Measurements from ENCODE around the gene TNP2. TPM values are rescaled to one million over a fixed set of nuclear protein-coding genes. Genes with fewer than 3 reads are reported as not detected.

The TNP2 gene
- total RNA-seq, result not detected in 2 replicates

GRCh38 chr16:11268921-11269375 is at the start of gene TNP2:
Gene TNP2, minus strand, starts transcription at chr16:11269325. Its CDS starts 63 bp downstream, at chr16:11269262.

DNA sequence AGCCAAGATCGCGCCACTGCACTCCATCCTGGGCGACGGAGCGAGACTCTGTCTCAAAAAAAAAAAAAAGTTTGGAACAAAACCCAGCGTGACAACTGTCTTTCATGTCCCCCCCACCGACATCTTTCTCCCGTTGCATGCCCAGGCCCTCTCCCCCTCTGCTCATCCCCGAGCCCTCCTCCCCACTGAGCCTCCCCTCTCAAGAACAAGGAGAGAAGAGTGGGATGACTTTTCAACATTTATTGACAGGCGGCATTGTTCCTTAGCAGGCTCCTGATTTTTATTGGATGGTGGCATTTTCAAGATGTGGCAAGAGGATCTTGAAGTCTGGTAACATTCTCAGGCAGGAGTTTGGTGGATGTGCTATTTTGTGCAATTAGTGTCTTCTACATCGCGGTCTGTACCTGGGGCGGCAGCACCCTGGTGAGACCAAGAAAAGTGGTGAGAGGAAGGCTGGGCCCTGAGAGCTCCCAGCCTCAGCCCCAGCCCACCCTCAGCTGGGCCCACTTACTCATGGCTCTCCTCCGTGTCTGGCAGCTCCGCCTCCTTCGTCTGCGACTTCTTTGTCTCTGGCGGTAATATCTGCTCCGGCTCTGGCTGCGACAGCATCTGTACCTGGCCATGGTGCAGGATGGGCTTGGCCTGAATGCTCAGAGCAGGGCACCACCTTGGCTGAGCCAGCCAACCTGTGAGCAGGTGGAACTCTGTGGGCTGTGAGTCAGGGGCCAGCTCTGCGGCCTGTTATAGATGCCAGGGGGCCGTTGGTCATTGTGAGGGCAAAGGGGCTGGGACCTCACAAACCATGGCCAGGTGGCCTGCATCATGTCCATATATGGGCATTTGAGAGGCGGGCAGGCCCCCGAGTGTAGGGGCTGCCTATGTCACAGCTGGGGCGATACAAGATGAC is 11.7 kb upstream of the TNP2 start, which contains the start of gene PRM1:
TSS of gene PRM1 (minus strand) at position 715 of the 907 bp plus-strand sequence. CDS start at position 623, 92 bp downstream.

DNA sequence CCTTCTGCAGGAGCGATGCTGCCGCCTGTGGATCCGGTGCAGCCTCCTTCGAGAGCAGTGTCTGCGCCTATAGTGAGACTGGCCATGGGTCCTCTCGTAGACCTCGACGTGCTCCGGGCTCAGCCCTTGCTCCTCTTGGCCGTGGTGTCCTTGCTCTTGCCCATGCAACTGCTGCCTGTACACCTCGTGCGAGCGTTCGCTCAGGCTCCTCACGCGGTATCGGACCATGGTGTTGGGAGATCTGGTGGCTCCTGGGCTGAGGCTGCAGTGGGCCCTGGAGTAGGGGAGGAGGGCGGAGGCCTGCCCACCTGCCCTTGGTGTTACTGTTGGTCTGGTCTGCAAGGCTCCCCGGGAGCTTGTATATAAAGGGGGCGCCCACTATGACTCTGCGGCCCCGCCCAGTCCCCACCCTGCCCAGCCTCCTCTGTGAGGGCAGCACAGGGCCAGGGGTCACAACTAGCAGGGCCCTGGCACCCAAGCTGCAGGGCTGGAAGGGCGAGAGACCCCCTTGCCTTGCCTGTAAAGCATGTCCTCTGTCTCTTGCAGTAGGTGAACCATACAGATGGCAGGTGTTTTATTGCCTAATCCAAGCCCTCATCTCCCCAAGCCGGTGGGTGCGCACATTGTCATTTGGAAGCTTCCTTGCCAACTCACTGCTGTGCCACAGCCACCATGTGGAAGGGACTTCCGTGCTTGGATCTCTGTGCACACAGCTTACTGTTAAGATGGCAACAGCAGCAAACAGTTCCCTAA is 7.2 kb upstream of the TNP2 start, which contains the start of gene PRM2:
TSS of gene PRM2 (minus strand) at position 338 of the 753 bp plus-strand sequence. CDS start at position 228, 110 bp downstream.

DNA sequence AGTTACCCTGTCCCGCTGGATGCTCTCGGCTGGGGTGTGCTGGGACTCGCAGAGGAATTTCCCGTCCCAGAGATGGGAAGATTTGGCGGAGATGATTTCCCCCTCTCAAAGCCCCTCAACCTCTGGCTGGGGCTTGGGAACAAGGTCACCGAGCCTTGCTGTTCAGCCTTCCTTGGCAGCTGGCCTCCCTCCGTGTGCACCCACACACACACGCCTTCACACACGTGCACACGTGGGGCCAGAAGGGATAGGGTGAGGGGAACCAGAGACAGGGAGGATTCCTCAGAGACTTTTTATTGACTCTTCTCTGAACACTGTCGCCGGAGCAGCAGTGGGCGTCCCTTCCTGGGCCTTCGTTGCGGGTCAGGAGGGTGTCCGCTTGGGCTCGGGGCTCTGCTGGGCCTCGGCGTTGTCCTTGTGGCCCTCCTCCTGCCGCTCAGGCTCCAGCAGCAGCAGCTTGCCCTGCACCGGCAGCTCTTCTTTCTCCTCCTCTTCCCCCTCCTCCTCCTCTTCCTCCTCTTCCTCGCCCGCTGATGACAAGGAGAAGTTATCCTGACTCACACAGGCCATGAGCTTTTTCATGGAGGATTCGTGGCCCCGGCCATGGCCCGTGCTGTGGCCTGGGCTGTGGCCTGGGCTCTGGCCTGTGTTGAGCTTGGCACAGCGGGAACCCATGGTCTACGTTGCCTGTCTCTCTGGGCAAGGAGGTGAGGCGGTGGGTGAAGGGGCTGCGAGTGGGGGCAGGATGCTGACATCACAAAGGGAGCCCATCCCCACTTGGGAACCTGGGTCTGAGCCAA is 4.0 kb upstream of the TNP2 start, which contains the start of gene PRM3:
TSS of gene PRM3 (minus strand) at position 709 of the 800 bp plus-strand sequence. CDS start at position 675, 34 bp downstream.

DNA sequence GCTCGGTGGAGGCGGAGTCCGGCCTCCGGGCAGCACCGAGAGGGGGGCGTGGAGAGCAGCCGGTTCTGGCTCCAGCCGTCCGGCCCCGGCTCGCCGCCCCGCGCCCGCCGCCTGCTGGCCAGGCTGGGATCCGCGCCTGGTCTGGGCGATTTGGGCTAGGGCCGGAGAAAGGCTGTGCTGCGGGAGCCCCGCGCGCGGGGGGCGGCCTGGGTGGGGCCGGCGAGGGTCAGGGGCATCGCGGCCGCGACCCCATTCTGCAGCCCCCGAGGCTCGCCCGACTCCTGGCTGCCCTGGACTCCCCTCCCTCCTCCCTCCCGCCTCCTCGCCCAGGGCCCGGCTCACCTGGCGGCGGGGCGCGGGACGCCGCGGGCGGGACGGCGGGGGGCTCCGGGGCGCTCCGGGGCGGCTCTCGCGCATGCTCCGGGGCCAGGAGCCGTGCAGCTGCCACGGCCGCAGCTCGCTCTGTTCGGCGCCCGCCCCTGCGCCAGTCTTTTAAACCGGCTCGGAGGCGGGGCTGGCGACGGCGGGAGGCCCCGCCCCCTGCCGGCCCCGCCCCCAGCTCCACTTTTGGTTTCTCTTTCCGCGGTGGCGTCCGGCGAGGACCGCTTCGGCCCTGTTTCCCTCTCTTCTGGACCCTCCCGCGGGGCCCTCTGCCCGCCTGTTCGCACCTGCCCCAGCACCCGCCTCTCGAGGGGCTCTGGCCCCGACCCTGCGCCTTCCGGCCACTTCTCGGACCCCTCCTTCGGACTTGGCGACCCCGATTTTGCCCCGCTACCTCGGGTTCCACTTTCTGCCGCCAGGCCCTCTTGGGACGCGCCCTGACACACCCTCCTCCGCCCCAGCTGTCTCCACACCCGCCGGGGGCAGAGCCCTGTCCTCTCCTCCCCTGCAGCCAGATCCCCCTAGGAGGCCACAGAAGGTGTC is 13.1 kb downstream of the TNP2 start, which contains the start of gene SOCS1:
TSS of gene SOCS1 (minus strand) at position 468 of the 924 bp plus-strand sequence. CDS start 726 bp downstream, outside the sequence.

Other genes starting within 250 kb of the TNP2 start
- 3.4 and 15.5 TPM in 2 replicates for gene SOCS1, start 13.1 kb downstream of the TNP2 start, total RNA-seq
- not detected in 2 replicates for gene PRM3, start 4.3 kb upstream of the TNP2 start, total RNA-seq
- gene PRM2, start 7.2 kb upstream of the TNP2 start, total RNA-seq, result not detected in 2 replicates
- not detected in 2 replicates for gene PRM1, start 12.0 kb upstream of the TNP2 start, total RNA-seq
- gene RMI2, start 76.1 kb upstream of the TNP2 start, total RNA-seq, result 9.6 and 12.1 TPM in 2 replicates